ENCODE data around the gene KCMF1. TPM values are rescaled to one million over a fixed set of nuclear protein-coding genes. Genes with fewer than 3 reads are reported as not detected.

Gene KCMF1
- polyA plus RNA-seq, 1 donor (not counting 4 experiments of a cell fraction or from before 2014, with no cell fraction given): 111 TPM

- Histone ChIP-seq H3K36me3 (ENCODE audit: control insufficient read depth in 2 of 2, extremely low read depth in 1 of 2, insufficient read depth in 2 of 2, low read length in 2 of 2) (no peaks in the 10 kb centered on the region), H3K79me2 (ENCODE audit: control insufficient read depth, insufficient read depth, low read length) (no peaks in the 10 kb centered on the region), H3K9me1 (ENCODE audit: control insufficient read depth, extremely low read depth, insufficient read depth, low read length) (no peaks in the 10 kb centered on the region), H3K4me3 (ENCODE audit: control insufficient read depth in 2 of 3, extremely low read depth in 1 of 3, insufficient read depth in 2 of 3, low read depth in 1 of 3, low read length in 3 of 3) (no peak overlapping the region), H3K4me2 (ENCODE audit: control insufficient read depth, extremely low read depth, insufficient read depth, low read depth, low read length) (no peak overlapping the region), H3K27me3 (ENCODE audit: control insufficient read depth, extremely low read depth, insufficient read depth, low read length) (no peaks in the 10 kb centered on the region), H4K20me1 (ENCODE audit: control insufficient read depth, extremely low read depth, insufficient read depth, low read length) (no peaks in the 10 kb centered on the region), H3K4me1 (ENCODE audit: control insufficient read depth, extremely low read depth, insufficient read depth, low read length) (no peaks in the 10 kb centered on the region), H3K9ac (ENCODE audit: control insufficient read depth, extremely low read depth, insufficient read depth, low read length) (no peak overlapping the region), H3K9me3 (ENCODE audit: control insufficient read depth, low read depth, low read length) (no peaks in the 10 kb centered on the region), H3K27ac (ENCODE audit: control insufficient read depth, insufficient read depth, low read length) (no peak overlapping the region), H2AFZ (ENCODE audit: control insufficient read depth, low read length) (no peak overlapping the region)
- DNase-seq (ENCODE audit: low read depth, low spot score) (no peak), FAIRE-seq (no peak)
- dilution Hi-C loops (cut with MboI; ENCODE audit: extremely low pct_ligation_motif_present, low sequenced_read_pairs): no loop called here
- TF ChIP-seq EZH2 (IDR thresholded peaks at IDR 0.05; ENCODE audit: low read length) (no peak), CTCF (optimal IDR thresholded peaks at IDR 0.05 in 1 of 3, IDR thresholded peaks at IDR 0.05 in 1 of 3, conservative IDR thresholded peaks at IDR 0.05 in 1 of 3; ENCODE audit: extremely low read depth in 1 of 3, insufficient read depth in 2 of 3, low read length in 3 of 3) (no peak)
These were observed 90.9 kb downstream of the KCMF1 start for GRCh38 chr2:85061896-85062295.

GRCh38 chr2:85062565-85062964, 91.6 kb downstream of the KCMF1 start:
- dilution Hi-C loops (cut with MboI; ENCODE audit: extremely low pct_ligation_motif_present, low sequenced_read_pairs): no loop called here
- no peaks in the 10 kb centered on the region for H3K9me1 ChIP-seq (ENCODE audit: control insufficient read depth, extremely low read depth, insufficient read depth, low read length)
- DNase-seq (ENCODE audit: low read depth, low spot score): no peak

More at GRCh38 chr2:85062565-85062964, 91.6 kb downstream of the KCMF1 start:
- H3K9me3 ChIP-seq (ENCODE audit: control insufficient read depth, low read depth, low read length): no peaks in the 10 kb centered on the region
- no peak overlapping the region for H3K9ac ChIP-seq (ENCODE audit: control insufficient read depth, extremely low read depth, insufficient read depth, low read length)
- H3K4me1 ChIP-seq (ENCODE audit: control insufficient read depth, extremely low read depth, insufficient read depth, low read length): no peaks in the 10 kb centered on the region
- H4K20me1 ChIP-seq (ENCODE audit: control insufficient read depth, extremely low read depth, insufficient read depth, low read length): no peaks in the 10 kb centered on the region
- H3K79me2 ChIP-seq (ENCODE audit: control insufficient read depth, insufficient read depth, low read length): no peaks in the 10 kb centered on the region
- H3K4me3 ChIP-seq (ENCODE audit: control insufficient read depth in 2 of 3, extremely low read depth in 1 of 3, insufficient read depth in 2 of 3, low read depth in 1 of 3, low read length in 3 of 3): no peak overlapping the region
- no peak for FAIRE-seq
- no peak overlapping the region for H3K27ac ChIP-seq (ENCODE audit: control insufficient read depth, insufficient read depth, low read length)
- no peaks in the 10 kb centered on the region for H3K27me3 ChIP-seq (ENCODE audit: control insufficient read depth, extremely low read depth, insufficient read depth, low read length)
- no peak overlapping the region for H3K4me2 ChIP-seq (ENCODE audit: control insufficient read depth, extremely low read depth, insufficient read depth, low read depth, low read length)
- H2AFZ ChIP-seq (ENCODE audit: control insufficient read depth, low read length): no peak overlapping the region
- no peaks in the 10 kb centered on the region for H3K36me3 ChIP-seq (ENCODE audit: control insufficient read depth in 2 of 2, extremely low read depth in 1 of 2, insufficient read depth in 2 of 2, low read length in 2 of 2)
- TF ChIP-seq CTCF (optimal IDR thresholded peaks at IDR 0.05 in 1 of 3, IDR thresholded peaks at IDR 0.05 in 1 of 3, conservative IDR thresholded peaks at IDR 0.05 in 1 of 3; ENCODE audit: extremely low read depth in 1 of 3, insufficient read depth in 2 of 3, low read length in 3 of 3): no peak
